ENCODE measurements around the gene BMPR1B.

Gene BMPR1B

DNA sequence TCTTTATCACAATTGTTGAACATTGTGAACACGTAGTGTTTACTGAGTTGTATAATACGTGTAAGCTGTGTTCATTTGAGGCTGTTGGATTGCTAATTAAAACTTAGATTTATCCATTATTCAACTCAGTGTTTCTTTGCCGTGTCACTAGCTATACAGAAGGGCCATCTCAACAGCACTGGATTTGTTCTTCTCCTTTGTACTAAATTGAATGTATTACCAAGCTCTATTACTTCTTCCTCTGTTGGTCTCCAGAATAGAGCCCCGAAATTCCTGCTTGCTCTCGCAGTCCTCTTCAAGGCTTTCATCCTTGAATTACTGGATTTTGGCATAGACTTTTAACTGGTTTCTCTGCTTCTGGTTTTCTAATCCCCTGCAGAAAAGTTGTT is 182.8 kb downstream of the BMPR1B start:
- H3K27ac ChIP-seq = no peak overlapping the region
- no peak for DNase-seq (ENCODE audit: low read depth, low spot score)

DNA sequence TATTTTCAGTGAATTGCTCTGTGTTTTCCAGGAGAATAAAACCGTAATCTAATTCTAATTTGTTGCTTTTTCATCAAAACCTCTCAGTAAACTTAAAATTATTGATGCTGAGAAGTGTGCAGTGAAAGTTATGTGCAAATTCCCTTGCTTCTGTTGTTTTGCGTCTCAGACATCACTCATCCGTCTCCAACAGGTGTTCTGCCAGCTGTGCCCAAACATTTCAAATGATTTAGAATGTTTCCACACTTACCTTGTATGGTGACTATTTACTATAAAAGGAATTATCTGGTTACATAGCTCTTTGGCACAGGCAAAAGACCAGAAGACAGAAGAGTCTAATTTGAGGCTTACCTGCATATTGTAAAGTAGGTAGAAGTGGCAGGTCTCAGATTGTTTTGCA is 184.0 kb downstream of the BMPR1B start:
- no peak overlapping the region for H3K27ac ChIP-seq
- DNase-seq (ENCODE audit: low read depth, low spot score) = no peak

DNA sequence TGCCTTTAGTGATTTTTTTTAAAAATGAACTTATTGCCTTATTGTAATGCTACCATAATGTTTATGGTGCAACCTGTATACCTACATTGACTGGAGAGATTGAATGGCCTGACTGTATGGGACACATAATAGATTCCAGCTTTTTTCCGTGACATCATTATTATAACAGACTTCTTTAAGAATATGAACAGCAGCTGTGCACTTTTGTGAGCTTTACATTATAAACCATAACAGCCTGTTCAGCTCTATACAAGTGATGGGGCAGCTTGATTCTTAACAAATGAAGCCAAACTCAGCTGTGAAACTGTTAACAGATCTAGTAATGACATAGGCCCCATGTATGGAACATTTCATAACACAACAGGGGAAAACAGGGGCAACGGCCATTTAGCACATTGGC is 187.0 kb downstream of the BMPR1B start:
- DNase-seq (ENCODE audit: low read depth, low spot score) = no peak
- H3K27ac ChIP-seq = no peak overlapping the region

DNA sequence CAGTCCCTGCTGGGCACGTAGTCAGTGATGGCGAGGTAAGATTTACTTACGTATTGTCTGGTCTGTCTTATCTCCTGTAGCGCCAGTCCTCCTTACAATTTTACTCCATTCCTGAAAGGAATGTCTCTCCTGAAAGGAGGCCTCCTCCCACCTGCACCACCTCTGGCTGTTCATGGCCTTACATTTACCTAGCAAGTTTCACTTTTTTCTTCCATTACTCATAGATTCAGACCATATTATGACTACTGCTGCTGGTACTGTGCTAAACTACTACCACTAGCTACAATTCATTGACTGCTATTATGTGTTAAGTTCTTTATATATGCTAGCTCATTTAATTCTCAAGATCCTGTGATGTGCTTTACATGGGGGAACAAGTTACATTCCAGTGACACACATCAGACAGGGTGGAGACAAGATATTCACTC is 189.9 kb downstream of the BMPR1B start:
- DNase-seq (ENCODE audit: low read depth, low spot score) = no peak
- peak overlapping the region; percentile 72 for H3K27ac ChIP-seq

DNA sequence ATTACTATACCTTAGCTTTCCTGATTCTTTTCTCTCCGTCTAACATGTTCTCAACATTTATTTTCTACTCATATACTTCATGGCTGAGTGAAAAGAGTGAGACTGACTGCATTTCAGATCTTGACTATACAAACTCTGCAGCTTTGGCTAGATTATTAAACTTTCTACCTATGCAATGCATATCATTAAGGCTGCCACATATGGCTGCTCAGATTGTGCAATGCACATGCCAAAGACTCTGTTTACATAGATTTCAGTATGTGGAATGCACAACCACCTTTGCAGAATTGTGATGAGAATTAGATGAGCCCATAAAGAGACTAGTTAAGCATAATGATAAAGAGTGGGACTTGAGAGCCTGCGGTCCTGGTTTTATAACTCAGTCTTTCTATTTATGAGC is 196.5 kb downstream of the BMPR1B start:
- H3K27ac ChIP-seq = no peak overlapping the region
- no peak for DNase-seq (ENCODE audit: low read depth, low spot score)

GRCh38 chr4:94957030-94957429 is 199.3 kb downstream of the BMPR1B start:
- H3K27ac ChIP-seq = no peak overlapping the region
- DNase-seq (ENCODE audit: low read depth, low spot score) = no peak

DNA sequence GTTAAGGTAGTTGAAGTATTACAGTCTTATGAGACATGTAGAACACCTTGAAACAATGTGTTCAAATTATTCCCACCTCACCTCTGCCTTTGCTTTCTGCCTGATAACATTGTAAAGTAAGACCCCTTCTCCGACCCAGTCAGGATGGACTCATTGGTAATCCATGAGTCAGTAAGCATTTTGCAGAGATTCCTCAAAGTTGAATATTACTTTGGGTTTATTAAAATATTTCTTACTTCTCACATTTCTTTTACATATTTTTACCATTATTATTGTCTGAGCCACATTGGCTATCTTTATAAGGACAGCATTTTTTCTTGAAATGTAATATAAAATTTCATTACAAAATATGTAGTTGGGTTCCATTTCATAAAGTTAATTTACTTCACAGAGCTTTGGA is 201.6 kb downstream of the BMPR1B start:
- no peak overlapping the region for H3K27ac ChIP-seq
- DNase-seq (ENCODE audit: low read depth, low spot score) = no peak

DNA sequence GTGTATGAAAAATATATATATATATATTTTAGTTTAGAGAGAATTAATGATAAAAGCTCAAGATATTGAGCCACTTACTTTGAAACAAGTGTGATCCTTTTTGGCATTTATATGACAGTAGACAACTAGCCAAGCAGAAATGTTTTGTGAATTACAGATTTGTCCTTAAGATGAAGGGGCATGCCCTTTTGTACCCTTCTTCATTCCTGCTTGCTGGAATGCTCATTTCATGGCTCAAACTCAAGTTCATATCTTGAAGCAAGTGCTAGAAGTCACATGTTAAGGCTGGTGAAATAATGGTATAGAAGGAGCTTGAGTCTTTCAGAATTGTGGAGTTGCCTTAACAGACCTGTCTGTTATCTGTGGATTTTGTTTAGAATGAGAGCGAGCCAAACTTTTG is 203.0 kb downstream of the BMPR1B start:
- H3K27ac ChIP-seq = no peak overlapping the region
- no peak for DNase-seq (ENCODE audit: low read depth, low spot score)

DNA sequence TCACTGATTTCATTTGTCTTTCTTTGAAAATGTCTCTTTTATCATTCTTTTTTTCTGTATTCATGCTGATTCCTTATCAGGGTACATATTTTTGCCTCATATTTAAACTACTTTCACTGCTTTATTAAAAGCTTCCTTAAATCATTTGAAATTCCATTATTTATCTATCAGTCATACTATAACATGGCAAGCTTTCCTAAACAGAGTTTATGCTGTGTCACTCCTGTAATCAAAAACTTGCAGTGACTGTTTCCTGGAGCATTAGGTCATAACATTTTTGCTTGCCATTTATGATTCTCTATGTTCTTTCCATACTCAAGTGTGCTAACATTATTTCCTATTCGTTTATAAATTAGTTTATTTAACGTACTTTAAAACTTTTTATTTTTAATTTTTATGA is 203.7 kb downstream of the BMPR1B start:
- H3K27ac ChIP-seq = no peak overlapping the region
- DNase-seq (ENCODE audit: low read depth, low spot score) = no peak

- no peak overlapping the region for H3K27ac ChIP-seq
- DNase-seq (ENCODE audit: low read depth, low spot score) = no peak
Observed at GRCh38 chr4:94962484-94962883, 204.7 kb downstream of the BMPR1B start.

- no peak overlapping the region for H3K27ac ChIP-seq
- no peak for DNase-seq (ENCODE audit: low read depth, low spot score)
Observed at GRCh38 chr4:94965852-94966251, 208.1 kb downstream of the BMPR1B start.

- H3K27ac ChIP-seq = no peak overlapping the region
- DNase-seq (ENCODE audit: low read depth, low spot score) = no peak
Observed at GRCh38 chr4:94968493-94968892, 210.7 kb downstream of the BMPR1B start.

DNA sequence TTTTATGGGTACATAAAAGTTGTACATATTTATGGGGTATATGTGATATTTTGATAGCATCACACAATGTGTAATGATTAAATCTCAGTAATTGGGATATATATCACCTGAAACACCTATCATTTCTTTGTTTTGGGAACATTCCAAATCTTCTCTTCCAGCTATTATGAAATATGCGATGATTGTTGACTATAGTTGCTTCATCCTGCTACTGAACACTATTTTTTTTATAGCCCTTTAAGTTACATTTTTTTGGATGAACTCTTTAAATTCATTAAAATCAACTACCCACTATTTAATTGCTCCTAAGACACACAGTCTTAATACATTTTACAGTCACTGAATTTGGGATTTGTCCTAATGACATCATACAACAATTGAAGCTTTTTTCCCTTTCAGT is 212.9 kb downstream of the BMPR1B start:
- no peak for DNase-seq (ENCODE audit: low read depth, low spot score)
- H3K27ac ChIP-seq = no peak overlapping the region

DNA sequence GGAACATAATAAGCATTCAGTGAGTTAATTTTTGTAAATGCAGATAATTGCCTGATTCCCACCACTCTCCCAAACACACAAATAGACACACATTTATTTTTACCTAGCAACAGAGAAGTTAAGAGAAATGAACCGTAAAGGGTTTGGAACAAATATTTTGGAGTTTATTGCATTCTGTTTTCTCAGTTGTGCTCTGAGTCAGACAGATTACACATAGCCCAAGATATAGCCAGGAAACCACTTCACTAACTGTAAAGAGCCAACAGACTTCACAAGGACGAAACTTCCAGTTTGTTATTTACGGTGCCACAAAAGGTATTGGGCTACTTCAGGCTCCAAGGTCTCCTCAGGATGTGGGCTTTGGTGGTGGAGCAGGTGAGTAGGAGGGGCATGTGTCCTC is 217.0 kb downstream of the BMPR1B start:
- H3K27ac ChIP-seq = no peak overlapping the region
- no peak for DNase-seq (ENCODE audit: low read depth, low spot score)

GRCh38 chr4:94976371-94977011 is 218.7 kb downstream of the BMPR1B start:
- DNase-seq (ENCODE audit: low read depth, low spot score) = no peak

GRCh38 chr4:94978904-94979303 is 221.1 kb downstream of the BMPR1B start:
- no peak for DNase-seq (ENCODE audit: low read depth, low spot score)
- no peak overlapping the region for H3K27ac ChIP-seq

More at GRCh38 chr4:94976371-94977011, 218.7 kb downstream of the BMPR1B start:
- H3K27ac ChIP-seq = no peak overlapping the region

DNA sequence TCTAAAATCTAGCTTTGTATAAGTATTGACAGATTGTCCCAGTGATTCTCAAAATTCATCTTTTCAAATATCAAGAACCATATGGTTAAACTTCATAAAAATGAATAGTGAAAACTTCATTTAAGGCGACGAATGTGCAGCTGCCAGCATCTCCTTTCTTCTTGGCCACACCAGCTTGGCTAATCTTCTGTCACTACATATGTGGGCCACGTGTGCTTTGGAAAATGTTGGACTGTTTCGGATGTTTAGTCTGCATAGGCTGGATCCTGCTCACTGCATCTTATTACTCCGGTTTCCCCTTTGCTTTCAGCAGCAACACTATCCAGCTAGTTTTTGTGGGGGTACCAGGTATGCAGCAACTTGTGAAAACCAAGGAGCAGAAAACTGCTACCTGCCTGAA is 221.9 kb downstream of the BMPR1B start:
- DNase-seq (ENCODE audit: low read depth, low spot score) = no peak
- H3K27ac ChIP-seq = no peak overlapping the region

DNA sequence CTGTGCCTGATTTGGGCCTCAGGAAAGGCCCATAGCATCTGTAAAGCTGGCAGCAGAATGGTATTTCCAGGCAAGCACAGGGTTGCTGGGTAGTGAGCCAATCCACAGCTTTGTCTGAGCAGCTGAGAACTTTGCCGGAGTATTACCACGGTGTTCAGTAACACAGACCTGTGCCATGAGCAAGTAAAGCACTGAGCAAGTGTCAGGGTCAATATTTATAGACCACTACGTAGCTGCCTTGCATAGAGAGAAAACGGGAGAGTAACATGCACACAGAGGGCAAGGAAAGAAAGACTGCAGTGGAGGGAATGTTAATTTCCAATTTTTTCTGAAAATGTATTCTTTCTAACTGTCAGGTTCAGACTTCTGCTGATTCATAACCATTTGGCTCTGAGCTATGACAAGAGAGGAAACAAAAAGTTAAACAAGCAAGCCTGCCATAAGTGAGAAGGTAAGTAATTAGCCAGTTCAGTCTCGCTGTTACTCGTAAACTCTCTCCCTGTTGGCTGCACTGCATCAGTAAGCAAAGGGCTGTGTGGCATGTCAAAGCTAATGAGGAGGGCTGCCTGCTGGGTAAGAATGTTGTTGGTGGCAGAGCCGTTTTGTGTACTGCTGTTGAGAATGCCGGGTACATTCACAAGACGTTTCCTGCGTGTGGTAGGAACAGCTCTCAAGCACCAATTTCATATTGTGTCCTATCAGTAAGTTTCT is 238.1 kb downstream of the BMPR1B start:
- peak overlapping the region; percentile 8 for H3K27ac ChIP-seq
- no peak for DNase-seq (ENCODE audit: low read depth, low spot score)

GRCh38 chr4:95000076-95000648 is 242.4 kb downstream of the BMPR1B start:
- no peak for DNase-seq (ENCODE audit: low read depth, low spot score)
- H3K27ac ChIP-seq = no peak overlapping the region

- H3K27ac ChIP-seq = no peak overlapping the region
- DNase-seq (ENCODE audit: low read depth, low spot score) = no peak
Observed at GRCh38 chr4:95004912-95005311, 247.2 kb downstream of the BMPR1B start.

- DNase-seq (ENCODE audit: low read depth, low spot score) = no peak
- H3K27ac ChIP-seq = no peak overlapping the region
Observed at GRCh38 chr4:95007998-95008397, 250.2 kb downstream of the BMPR1B start.

- no peak overlapping the region for H3K27ac ChIP-seq
- DNase-seq (ENCODE audit: low read depth, low spot score) = no peak
Observed at GRCh38 chr4:95013236-95013635, 255.5 kb downstream of the BMPR1B start.

Data from epithelial cell of prostate (primary cell).